Stimulated activated CD4-positive, alpha-beta T cell treated with anti-CD3 and anti-CD28 coated beads, Interleukin-15, amount 100 ng/mL, for 24 hours (primary cell): ENCODE measurements around the gene RPTOR.
A peak's percentile ranks its signal among the peaks of the same experiment; 100 is the strongest.

Experiments
- DNase-seq: peaks from one replicate; pipeline ENCODE4 v3.0.0-alpha.2; 2020

RPTOR gene

GRCh38 chr17:80924111-80924806 lies 379.6 kb downstream of the RPTOR start:
- no peak for DNase-seq

- no peak for DNase-seq
These were observed 380.4 kb downstream of the RPTOR start for GRCh38 chr17:80924807-80925610.

GRCh38 chr17:80925688-80926335 lies 381.2 kb downstream of the RPTOR start:
- DNase-seq: no peak

- DNase-seq: no peak
These were observed 382.1 kb downstream of the RPTOR start for GRCh38 chr17:80926591-80927250.

GRCh38 chr17:80927791-80928216 lies 383.2 kb downstream of the RPTOR start:
- no peak for DNase-seq

- no peak for DNase-seq
These were observed 384.8 kb downstream of the RPTOR start for GRCh38 chr17:80929449-80929848.

GRCh38 chr17:80930335-80931279 lies 386.0 kb downstream of the RPTOR start:
- no peak for DNase-seq

GRCh38 chr17:80931421-80932265 lies 387.0 kb downstream of the RPTOR start:
- no peak for DNase-seq

- DNase-seq: no peak
These were observed 390.9 kb downstream of the RPTOR start for GRCh38 chr17:80935526-80935925.

- DNase-seq: no peak
These were observed 391.6 kb downstream of the RPTOR start for GRCh38 chr17:80936218-80936617.

- DNase-seq: no peak
These were observed 392.1 kb downstream of the RPTOR start for GRCh38 chr17:80936723-80937122.

- no peak for DNase-seq
These were observed 393.1 kb downstream of the RPTOR start for GRCh38 chr17:80937462-80938381.

GRCh38 chr17:80938556-80938955 lies 393.9 kb downstream of the RPTOR start:
- DNase-seq: peak; percentile 31

- no peak for DNase-seq
These were observed 394.8 kb downstream of the RPTOR start for GRCh38 chr17:80939151-80940145.

- DNase-seq: no peak
These were observed 395.8 kb downstream of the RPTOR start for GRCh38 chr17:80940171-80941123.

GRCh38 chr17:80941171-80941570 lies 396.5 kb downstream of the RPTOR start:
- DNase-seq: no peak

GRCh38 chr17:80941743-80942422 lies 397.2 kb downstream of the RPTOR start:
- DNase-seq: no peak
